Measurements from ENCODE around the gene ARHGEF1.

DNA sequence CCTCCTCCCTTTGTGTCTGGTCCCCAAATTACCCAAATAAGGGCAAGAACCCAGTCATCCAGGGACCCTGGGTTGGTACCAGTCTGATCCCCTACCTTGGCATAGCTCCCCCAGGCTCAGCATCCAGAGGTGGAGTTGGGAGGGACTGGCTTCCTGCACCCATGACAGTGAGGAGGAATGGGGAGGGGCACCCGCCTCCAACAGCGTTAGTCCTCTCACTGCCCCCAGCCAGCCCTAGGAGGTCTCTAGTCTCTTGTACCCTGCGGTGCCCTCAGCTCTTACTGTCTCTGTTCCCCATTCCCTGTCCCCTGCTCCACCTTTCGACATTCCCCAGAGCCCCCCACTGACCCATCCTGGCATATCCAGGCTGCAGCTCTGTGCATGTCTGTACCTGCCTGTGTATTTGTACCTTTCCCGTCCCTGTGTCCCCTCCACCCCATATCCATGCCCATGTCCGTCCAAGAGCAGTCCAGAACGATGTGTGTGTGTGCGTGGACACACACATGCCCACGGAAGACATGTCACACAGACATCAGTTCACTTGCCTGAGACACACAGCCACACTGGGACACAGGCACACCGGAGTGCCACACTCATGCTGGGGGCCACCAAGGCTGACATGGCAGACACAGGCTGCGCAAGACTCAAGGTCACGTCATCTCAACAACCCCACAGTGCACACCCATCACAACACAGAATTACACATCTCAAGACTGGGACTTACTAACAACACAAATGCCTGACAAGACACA, 27.4 kb downstream of the ARHGEF1 start:
- TF ChIP-seq EZH2 (IDR thresholded peaks at IDR 0.05; ENCODE audit: low read length, missing control alignments) (no peak), CTCF (conservative IDR thresholded peaks at IDR 0.05 in 1 of 2, IDR thresholded peaks at IDR 0.05 in 1 of 2; ENCODE audit: low read depth in 1 of 2, low read length in 2 of 2) (no peak)
